ENCODE measurements around the gene ABCD2.
"Not testable (repeated sequence)": the region's sequence is repeated elsewhere in the genome, so short reads cannot be mapped to it uniquely, and the experiment has no call there.

The ABCD2 gene

DNA sequence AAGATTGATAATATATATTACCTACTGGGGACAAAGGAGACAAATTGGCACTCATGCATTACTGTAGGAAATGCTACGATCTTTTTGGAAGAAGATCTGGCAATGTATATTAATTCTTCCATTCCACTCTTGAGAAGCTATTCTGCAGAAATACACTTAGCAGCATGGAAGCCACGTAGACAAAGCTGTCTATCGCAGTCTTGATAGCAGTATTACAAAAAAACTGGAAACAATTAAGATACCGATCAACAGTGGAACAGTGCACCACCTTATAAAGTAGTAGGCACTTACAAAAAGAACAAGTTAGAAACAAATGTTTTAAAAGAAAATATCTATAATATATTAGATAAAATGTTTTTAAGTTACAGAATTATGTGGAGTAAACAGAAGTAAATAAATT, 87.2 kb downstream of the ABCD2 start:
- ATAC-seq: no peak

DNA sequence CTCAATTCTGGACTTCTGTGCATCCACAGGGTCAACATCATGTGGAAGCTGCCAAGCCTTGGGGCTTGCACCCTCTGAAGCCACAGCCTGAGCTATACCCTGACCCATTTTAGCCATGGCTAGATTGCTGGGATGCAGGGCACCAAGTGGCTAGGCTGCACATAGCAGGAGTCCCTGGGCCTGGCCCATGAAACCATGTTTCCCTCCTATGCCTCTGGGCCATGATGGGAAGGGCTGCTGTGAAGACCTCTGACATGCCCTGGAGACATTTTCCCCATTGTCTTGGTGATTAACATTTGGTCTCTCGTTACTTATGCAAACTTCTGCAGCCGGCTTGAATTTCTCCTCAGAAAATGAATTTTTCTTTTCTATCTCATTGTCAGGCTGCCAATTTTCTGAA, 92.6 kb downstream of the ABCD2 start:
- no peak for ATAC-seq

DNA sequence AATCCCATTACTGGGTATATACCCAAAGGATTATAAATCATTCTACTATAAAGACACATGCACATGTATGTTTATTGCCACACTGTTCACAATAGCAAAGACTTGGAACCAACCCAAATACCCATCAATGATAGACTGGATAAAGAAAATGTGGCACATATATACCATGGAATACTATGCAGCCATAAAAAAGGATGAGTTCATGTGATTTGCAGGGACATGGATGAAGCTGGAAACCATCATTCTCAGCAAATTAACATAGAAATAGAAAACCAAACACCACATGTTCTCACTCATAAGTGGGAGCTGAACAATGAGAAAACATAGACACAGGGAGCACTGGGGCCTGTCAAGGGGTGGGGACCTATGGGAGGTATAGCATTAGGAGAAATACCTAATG, 97.4 kb downstream of the ABCD2 start:
- not testable (repeated sequence) for ATAC-seq

DNA sequence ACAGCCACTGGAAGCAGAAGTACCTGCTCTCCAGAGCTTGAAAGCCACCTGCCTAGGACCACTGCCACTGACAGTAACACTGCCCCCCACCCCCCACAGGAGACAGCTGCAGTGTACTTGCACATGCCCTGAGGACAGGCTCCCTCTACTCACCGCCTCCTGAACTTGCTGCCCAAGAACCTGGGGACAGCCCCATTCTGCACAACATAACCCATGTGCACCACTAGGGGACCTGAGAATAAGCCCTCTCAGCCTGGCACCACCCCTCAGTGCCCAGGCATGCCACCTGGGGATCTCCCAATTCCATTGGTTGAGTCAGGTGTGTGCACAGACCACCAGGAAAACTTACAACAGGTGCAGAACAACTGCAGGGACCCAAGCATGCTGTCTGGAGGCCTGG, 109.6 kb downstream of the ABCD2 start:
- ATAC-seq: no peak

DNA sequence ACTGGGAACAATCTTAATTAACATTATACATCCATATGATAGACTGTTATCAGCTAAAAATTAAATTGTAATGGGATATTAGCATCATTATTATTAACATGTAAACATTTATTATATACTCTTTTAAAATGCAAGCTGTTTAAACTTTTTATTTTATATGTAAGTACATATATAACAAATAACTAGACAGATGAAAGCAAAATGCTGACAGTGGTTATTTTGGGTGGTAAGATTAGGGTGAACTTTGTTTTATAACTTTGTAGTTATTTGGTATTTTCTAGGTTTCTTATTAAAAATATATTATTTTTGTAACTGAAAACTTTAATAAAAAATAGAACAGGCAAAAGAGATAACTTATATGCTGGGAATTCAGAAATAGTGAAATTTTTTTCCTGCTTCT, 114.0 kb downstream of the ABCD2 start:
- ATAC-seq: no peak

DNA sequence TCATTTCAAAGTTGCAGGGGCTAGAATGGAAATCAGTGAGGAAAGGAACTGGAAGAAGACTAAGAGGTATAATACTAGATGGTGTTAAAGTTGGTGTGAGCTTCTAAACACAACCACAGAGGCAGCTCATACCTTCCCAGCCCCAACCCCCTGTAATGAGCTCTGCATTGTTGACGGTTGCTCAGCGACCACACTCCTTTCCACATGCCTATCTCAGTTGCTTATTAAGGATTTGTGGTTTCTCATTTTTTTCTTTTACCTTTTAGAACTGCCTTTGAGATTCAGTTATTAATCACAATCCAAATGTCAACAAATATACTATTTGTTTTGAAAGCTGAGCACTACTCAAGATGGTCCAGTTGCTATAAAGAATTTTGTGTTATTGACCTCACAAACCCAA, 114.6 kb downstream of the ABCD2 start:
- no peak for ATAC-seq

GRCh38 chr12:39503439-39503838, 116.2 kb downstream of the ABCD2 start:
- ATAC-seq: no peak

GRCh38 chr12:39502726-39503125, 116.9 kb downstream of the ABCD2 start:
- no peak for ATAC-seq

All from activated CD4-positive, CD25-positive, alpha-beta regulatory T cell treated with anti-CD3 and anti-CD28 coated beads, Interleukin-2, amount 50 U/mL, for 24 hours (primary cell).